Stimulated activated naive CD8-positive, alpha-beta T cell treated with anti-CD3 and anti-CD28 coated beads, Interleukin-15, amount 100 ng/mL, for 72 hours (primary cell): ENCODE results near the gene GPR180.

Experiments used
- ATAC-seq: fragments of 150-1000 bp; cut with Tn5 transposase; 2 replicates; pipeline ENCODE4 v1.10.0; 2021; ENCODE audit warnings: mild to moderate bottlenecking, moderate library complexity
- DNase-seq, 2 donors: peaks; one replicate each; pipeline ENCODE4 v3.0.0; 2021 to 2022
- H3K27ac Mint-ChIP-seq, 2 donors: one replicate each; pipeline ENCODE4 v1.8.0; 2022; ENCODE audit warnings: mild to moderate bottlenecking in 2 of 2, mixed read lengths in 2 of 2, moderate library complexity in 2 of 2
- H3K27me3 Mint-ChIP-seq: one replicate; pipeline ENCODE4 v1.8.0; 2022; ENCODE audit warnings: mixed read lengths
- H3K4me1 Mint-ChIP-seq: one replicate; pipeline ENCODE4 v1.8.0; 2022; ENCODE audit warnings: mild to moderate bottlenecking, mixed read lengths
- H3K4me3 Mint-ChIP-seq, 2 donors: one replicate each; pipeline ENCODE4 v1.8.0; 2022; ENCODE audit warnings: mild to moderate bottlenecking in 2 of 2, mixed read lengths in 2 of 2, moderate library complexity in 1 of 2
- H3K9me3 Mint-ChIP-seq, 2 donors: one replicate each; pipeline ENCODE4 v1.8.0; 2022; ENCODE audit warnings: mixed read lengths in 2 of 2

Gene GPR180

GRCh38 chr13:94683409-94683808, 81.8 kb downstream of the GPR180 start:
- H3K9me3 Mint-ChIP-seq: no peaks in the 10 kb centered on the region
- DNase-seq (no peak), ATAC-seq (no peak)
- H3K27ac Mint-ChIP-seq: no peak overlapping the region
- H3K4me3 Mint-ChIP-seq: no peak overlapping the region
- H3K27me3 Mint-ChIP-seq: peaks cover 41% of the 10 kb centered on the region
- no peaks in the 10 kb centered on the region for H3K4me1 Mint-ChIP-seq
